Fibroblast of mammary gland (primary cell): ENCODE results near the gene TPH1.

Experiments used
- DNase-seq: peaks from one replicate; pipeline ENCODE4 v3.0.0-alpha.2; 2010; ENCODE audit warnings: low read depth
- H3K4me3 ChIP-seq: 2 replicates; pipeline ENCODE4 v1.5.1; 2011; ENCODE audit warnings: low read depth, mild to moderate bottlenecking, low read length, moderate library complexity; ENCODE audit not compliant: control insufficient read depth
- TF ChIP-seq, protein P1 (sequence below): conservative IDR thresholded peaks from 2 replicates; pipeline ENCODE4 v1.5.1; 2011; ENCODE audit warnings: low read depth, low read length, inconsistent platforms; ENCODE audit not compliant: control insufficient read depth, insufficient read depth

The TPH1 gene

DNA sequence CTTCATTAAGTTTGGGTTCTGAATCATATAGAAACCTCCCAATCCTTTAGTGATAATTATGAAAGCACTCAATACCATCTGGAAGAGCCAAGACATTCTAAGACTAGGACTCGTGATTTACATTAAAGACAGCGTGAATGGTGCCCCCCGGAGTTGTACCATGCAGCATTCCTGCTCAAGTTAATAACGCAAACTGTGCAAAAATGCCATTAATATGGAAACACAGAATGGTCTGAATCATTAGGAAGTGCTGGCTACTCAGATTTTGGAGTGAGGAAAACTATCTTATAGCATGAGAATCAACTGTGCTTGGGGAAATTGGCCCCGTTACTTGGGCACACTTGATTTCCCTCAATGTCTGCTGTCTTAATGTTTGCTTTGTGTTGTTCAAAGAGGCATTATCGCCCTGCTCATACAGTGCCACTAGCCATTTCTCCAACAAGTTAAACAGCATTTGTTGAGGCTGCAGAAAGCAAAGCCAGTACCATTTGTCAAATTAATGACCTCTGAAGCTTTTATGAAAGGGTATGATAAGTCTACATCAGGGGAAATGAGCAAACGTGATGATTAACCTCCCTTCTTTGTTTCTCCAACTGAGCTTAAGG, 18.5 kb upstream of the TPH1 start:
- no peak for DNase-seq
- TF ChIP-seq, protein P1, sequence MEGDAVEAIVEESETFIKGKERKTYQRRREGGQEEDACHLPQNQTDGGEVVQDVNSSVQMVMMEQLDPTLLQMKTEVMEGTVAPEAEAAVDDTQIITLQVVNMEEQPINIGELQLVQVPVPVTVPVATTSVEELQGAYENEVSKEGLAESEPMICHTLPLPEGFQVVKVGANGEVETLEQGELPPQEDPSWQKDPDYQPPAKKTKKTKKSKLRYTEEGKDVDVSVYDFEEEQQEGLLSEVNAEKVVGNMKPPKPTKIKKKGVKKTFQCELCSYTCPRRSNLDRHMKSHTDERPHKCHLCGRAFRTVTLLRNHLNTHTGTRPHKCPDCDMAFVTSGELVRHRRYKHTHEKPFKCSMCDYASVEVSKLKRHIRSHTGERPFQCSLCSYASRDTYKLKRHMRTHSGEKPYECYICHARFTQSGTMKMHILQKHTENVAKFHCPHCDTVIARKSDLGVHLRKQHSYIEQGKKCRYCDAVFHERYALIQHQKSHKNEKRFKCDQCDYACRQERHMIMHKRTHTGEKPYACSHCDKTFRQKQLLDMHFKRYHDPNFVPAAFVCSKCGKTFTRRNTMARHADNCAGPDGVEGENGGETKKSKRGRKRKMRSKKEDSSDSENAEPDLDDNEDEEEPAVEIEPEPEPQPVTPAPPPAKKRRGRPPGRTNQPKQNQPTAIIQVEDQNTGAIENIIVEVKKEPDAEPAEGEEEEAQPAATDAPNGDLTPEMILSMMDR: no peak
- no peak overlapping the region for H3K4me3 ChIP-seq

DNA sequence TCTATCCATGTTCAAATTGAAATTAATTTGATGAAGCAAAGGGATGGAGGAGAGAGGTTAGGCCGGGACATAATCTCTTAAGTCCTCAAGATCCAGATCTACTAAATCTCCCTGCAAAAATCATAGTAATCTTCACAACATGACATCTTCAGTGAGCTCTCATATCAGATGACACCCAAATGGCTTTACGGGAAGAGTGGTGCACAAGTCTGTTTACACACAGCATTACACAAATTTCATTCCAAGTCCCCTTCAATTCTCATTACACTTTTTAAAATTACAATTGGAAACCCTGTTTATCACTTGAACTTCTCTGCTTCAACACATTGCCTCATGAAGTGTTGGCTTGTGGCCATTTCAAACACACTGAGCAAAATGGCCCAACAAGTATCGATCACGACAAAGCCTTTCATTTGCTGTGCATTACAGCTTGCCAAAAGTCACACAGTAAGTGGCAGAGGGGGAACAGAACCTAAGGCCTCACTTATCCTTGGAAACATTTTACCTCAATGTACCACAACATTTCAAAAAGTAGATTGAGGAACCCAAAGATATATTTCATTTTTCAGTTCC, 17.9 kb upstream of the TPH1 start:
- no peak overlapping the region for H3K4me3 ChIP-seq
- no peak for DNase-seq

DNA sequence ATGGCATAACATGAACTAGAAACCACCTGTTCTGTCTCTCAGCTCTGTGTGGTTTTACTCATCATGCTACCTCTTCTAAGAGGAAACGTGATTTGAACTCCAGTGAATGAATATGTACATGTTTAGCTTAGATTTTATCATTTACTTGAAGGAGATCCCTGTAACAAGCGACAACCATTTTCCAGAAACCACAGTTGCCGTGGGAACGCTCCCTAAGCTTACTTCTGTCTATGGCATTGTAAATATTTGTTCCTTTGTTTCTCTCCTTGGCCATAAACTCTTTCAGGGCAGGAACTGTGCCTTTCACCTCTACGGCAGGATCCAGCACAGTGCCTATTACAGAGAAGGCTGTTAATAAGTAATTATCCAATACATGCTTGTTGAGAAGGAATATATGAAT, 17.1 kb upstream of the TPH1 start:
- TF ChIP-seq, protein P1: no peak
- no peak overlapping the region for H3K4me3 ChIP-seq
- no peak for DNase-seq

More for the DNA sequence above, 17.9 kb upstream of the TPH1 start:
- TF ChIP-seq, protein P1: no peak

DNA sequence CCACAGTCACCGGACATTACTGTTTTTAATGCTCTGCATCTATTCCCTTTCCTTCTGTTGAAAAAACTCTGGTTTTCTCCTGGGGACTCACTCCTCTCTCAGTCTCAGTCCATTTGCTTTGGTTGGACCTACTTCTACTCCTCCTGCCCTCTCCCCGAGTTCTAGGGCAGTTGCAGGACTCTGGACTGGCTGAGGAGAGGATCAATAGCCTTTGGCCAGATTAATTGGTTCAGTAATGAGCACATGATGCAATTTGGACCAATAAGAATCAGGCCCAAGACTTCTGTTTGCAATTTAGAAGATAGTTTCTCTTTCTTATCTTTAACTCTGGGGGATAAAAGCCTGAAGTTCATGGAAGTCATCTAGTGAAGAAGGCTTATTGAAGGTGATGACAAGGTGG, 15.3 kb upstream of the TPH1 start:
- TF ChIP-seq, protein P1: no peak
- no peak overlapping the region for H3K4me3 ChIP-seq
- no peak for DNase-seq

DNA sequence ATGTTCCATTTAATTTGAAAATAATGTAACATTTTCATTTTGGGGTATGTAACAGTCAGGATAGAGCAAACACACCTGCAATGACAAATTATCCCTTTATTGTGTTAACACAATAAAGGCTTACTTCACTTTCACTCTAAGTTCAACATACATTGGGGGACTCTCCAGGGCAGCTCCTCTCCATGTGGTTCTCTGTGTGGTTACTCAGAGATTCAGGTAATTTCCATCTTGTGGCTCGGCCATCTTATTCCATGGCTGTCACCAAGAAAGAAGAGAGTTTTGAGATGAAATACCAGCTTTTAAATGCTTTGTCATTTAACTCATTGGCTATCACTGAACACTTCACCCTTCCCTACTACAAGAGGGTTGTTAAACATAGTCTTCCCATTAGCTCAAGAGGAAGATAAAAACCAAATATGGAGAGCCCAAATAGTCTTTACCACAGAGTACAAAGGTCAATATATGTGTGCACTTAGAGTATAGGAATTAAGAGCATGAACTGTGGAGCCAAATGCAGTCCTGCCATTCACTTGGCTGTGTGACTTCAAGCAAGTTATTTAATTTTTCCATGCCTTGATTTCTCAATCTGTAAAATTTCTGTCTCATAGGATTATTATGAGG, 10.6 kb upstream of the TPH1 start:
- TF ChIP-seq, protein P1: no peak
- H3K4me3 ChIP-seq: no peak overlapping the region

DNA sequence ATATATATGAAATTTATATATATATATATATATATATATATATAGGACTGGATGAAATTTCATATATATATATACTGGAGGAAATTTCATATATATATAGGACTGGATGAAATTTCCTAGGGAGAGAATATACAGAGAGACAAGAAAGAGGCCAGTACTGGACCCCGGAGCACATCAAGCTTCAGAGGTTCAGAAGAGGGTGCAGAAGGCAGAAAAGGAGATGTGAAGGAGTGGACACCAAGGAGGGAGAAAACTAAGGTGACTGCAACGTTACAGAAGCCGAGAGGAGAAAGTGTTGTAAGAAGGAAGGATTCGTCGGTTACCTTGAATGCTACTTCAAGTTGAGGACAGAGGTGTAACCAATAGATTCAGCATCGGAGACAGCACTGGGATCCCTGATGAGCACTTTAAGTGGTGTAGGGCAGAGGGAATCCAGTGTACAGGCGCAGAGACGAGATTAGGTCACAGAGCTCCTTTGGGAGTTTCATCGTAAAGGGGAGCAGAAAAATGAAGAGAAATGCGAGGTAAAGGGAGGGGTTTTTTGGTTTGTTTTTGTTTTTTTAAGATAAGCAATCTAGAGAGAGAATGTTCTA, 8.5 kb upstream of the TPH1 start:
- DNase-seq: no peak
- TF ChIP-seq, protein P1: no peak
- no peak overlapping the region for H3K4me3 ChIP-seq

More for the DNA sequence above, 10.6 kb upstream of the TPH1 start:
- DNase-seq: no peak
